HEK293 (cell line): ENCODE results near the gene FAM124B.

Source experiments
- CTCF ChIA-PET: fragments of 350-600 bp; formaldehyde crosslinking; extraction: SDS; loops from one replicate; lab custom pipeline; 2021; ENCODE audit warnings: antibody characterized with exemption; lab: Yijun Ruan, JAX
- POLR2A ChIA-PET: fragments of 300-600 bp; formaldehyde crosslinking; extraction: SDS; loops from one replicate; lab custom pipeline; 2020; ENCODE audit warnings: antibody characterized with exemption, inconsistent platforms; lab: Yijun Ruan, JAX
- H3K27ac ChIP-seq: fragments of 200-500 bp; sonication (Bioruptor generic); 2 replicates; pipeline ENCODE4 v1.5.1; 2014; ENCODE audit warnings: low read depth, low read length, control low read depth, inconsistent platforms; ENCODE audit errors: extremely low read depth
- H3K36me3 ChIP-seq, 2 experiments: fragments of 200-500 bp in 1 of 2; sonication (Bioruptor generic) in 1 of 2; 1 replicate in 1 of 2; 2 replicates in 1 of 2; pipeline ENCODE4 v1.5.1; 2014 to 2017; ENCODE audit warnings: inconsistent platforms in 2 of 2, low read length in 2 of 2; ENCODE audit not compliant: control insufficient read depth in 2 of 2, insufficient read depth in 1 of 2
- H3K4me1 ChIP-seq: fragments of 200-500 bp; sonication (Bioruptor generic); 2 replicates; pipeline ENCODE4 v1.5.1; 2014; ENCODE audit warnings: mild to moderate bottlenecking, low read length, inconsistent platforms; ENCODE audit not compliant: control insufficient read depth, insufficient read depth
- H3K4me3 ChIP-seq: 2 replicates; pipeline ENCODE4 v1.5.1; 2011; ENCODE audit warnings: low read depth, mild to moderate bottlenecking, control low read depth, low read length, moderate library complexity
- H3K9me3 ChIP-seq: fragments of 200-500 bp; sonication (Bioruptor generic); 2 replicates; pipeline ENCODE4 v1.5.1; 2014; ENCODE audit warnings: low read depth, low read length, inconsistent platforms; ENCODE audit not compliant: control insufficient read depth, insufficient read depth
- BCL11A ChIP-seq: fragments of 450-650 bp; formaldehyde crosslinking; IDR thresholded peaks from 2 replicates; pipeline ENCODE4 v1.5.1; 2016; ENCODE audit warnings: low read depth, missing biosample characterization, missing genetic modification characterization
- GLIS1 ChIP-seq: fragments of 450-650 bp; formaldehyde crosslinking; IDR thresholded peaks from 2 replicates; pipeline ENCODE4 v1.5.1; 2016; ENCODE audit warnings: missing biosample characterization, missing genetic modification characterization
- HIC1 ChIP-seq: fragments of 450-650 bp; formaldehyde crosslinking; IDR thresholded peaks from 2 replicates; pipeline ENCODE4 v1.5.1; 2016; ENCODE audit warnings: missing biosample characterization, missing genetic modification characterization
- KLF7 ChIP-seq: fragments of 450-650 bp; formaldehyde crosslinking; IDR thresholded peaks from 2 replicates; pipeline ENCODE4 v1.5.1; 2016; ENCODE audit warnings: missing biosample characterization, missing genetic modification characterization, borderline replicate concordance
- PBX3 ChIP-seq: sonication (generic); formaldehyde crosslinking; IDR thresholded peaks from 2 replicates; pipeline ENCODE4 v1.8.1; 2022; ENCODE audit warnings: mild to moderate bottlenecking, moderate library complexity, missing genetic modification reagents
- SP7 ChIP-seq: fragments of 450-650 bp; formaldehyde crosslinking; IDR thresholded peaks from 2 replicates; pipeline ENCODE4 v1.5.1; 2016; ENCODE audit warnings: missing biosample characterization, missing genetic modification characterization
- ZBTB20 ChIP-seq: fragments of 450-650 bp; formaldehyde crosslinking; IDR thresholded peaks from 2 replicates; pipeline ENCODE4 v1.5.1; 2016; ENCODE audit warnings: missing biosample characterization, missing genetic modification characterization
- ZFHX2 ChIP-seq: fragments of 450-650 bp; formaldehyde crosslinking; conservative IDR thresholded peaks from 2 replicates; pipeline ENCODE4 v1.5.1; 2016; ENCODE audit warnings: missing biosample characterization, missing genetic modification characterization
- ZNF211 ChIP-seq: fragments of 450-650 bp; formaldehyde crosslinking; IDR thresholded peaks from 2 replicates; pipeline ENCODE4 v1.5.1; 2016; ENCODE audit warnings: low read depth, missing biosample characterization, missing genetic modification characterization
- ZNF292 ChIP-seq: fragments of 450-650 bp; formaldehyde crosslinking; IDR thresholded peaks from 2 replicates; pipeline ENCODE4 v1.5.1; 2016; ENCODE audit warnings: low read depth, missing biosample characterization, missing genetic modification characterization, borderline replicate concordance
- ZNF324 ChIP-seq: fragments of 450-650 bp; formaldehyde crosslinking; IDR thresholded peaks from 2 replicates; pipeline ENCODE4 v1.5.1; 2016; ENCODE audit warnings: missing biosample characterization, missing genetic modification characterization
- ZNF394 ChIP-seq: fragments of 450-650 bp; formaldehyde crosslinking; IDR thresholded peaks from 2 replicates; pipeline ENCODE4 v1.5.1; 2016; ENCODE audit warnings: missing biosample characterization, missing genetic modification characterization, mild to moderate bottlenecking, moderate library complexity, borderline replicate concordance
- ZNF426 ChIP-seq: fragments of 450-650 bp; formaldehyde crosslinking; IDR thresholded peaks from 2 replicates; pipeline ENCODE4 v1.5.1; 2017; ENCODE audit warnings: missing biosample characterization, missing genetic modification characterization, mild to moderate bottlenecking, inconsistent platforms, moderate library complexity
- ZNF529 ChIP-seq: fragments of 450-650 bp; formaldehyde crosslinking; IDR thresholded peaks from 2 replicates; pipeline ENCODE4 v1.5.1; 2017; ENCODE audit warnings: missing genetic modification characterization, missing biosample characterization; ENCODE audit not compliant: insufficient replicate concordance
- ZNF555 ChIP-seq: fragments of 450-650 bp; formaldehyde crosslinking; conservative IDR thresholded peaks from 2 replicates; pipeline ENCODE4 v1.5.1; 2017; ENCODE audit warnings: missing biosample characterization, mild to moderate bottlenecking, missing genetic modification characterization, inconsistent platforms
- ZNF558 ChIP-seq: fragments of 450-650 bp; formaldehyde crosslinking; IDR thresholded peaks from 2 replicates; pipeline ENCODE4 v1.5.1; 2016; ENCODE audit warnings: missing biosample characterization, missing genetic modification characterization
- ZNF623 ChIP-seq: fragments of 450-650 bp; formaldehyde crosslinking; IDR thresholded peaks from 2 replicates; pipeline ENCODE4 v1.5.1; 2016; ENCODE audit warnings: missing biosample characterization, missing genetic modification characterization
- ZNF626 ChIP-seq: fragments of 450-650 bp; sonication (Bioruptor Pico); formaldehyde crosslinking; IDR thresholded peaks from 2 replicates; pipeline ENCODE4 v1.5.1; 2018; ENCODE audit warnings: missing biosample characterization, missing genetic modification characterization, inconsistent platforms
- ZNF654 ChIP-seq: fragments of 450-650 bp; formaldehyde crosslinking; IDR thresholded peaks from 2 replicates; pipeline ENCODE4 v1.5.1; 2016; ENCODE audit warnings: low read depth, missing biosample characterization, missing genetic modification characterization
- ZNF837 ChIP-seq: fragments of 450-650 bp; formaldehyde crosslinking; IDR thresholded peaks from 2 replicates; pipeline ENCODE4 v1.5.1; 2016; ENCODE audit warnings: missing biosample characterization, missing genetic modification characterization
- ZNF843 ChIP-seq: fragments of 450-650 bp; formaldehyde crosslinking; IDR thresholded peaks from 2 replicates; pipeline ENCODE4 v1.5.1; 2016; ENCODE audit warnings: missing biosample characterization, missing genetic modification characterization
- ZXDB ChIP-seq: fragments of 450-650 bp; formaldehyde crosslinking; IDR thresholded peaks from 2 replicates; pipeline ENCODE4 v1.5.1; 2016; ENCODE audit warnings: missing biosample characterization, missing genetic modification characterization
- TF ChIP-seq, protein P1 (sequence below): fragments of 450-650 bp; formaldehyde crosslinking; IDR thresholded peaks from 2 replicates; pipeline ENCODE4 v1.5.1; 2016; ENCODE audit warnings: missing biosample characterization, missing genetic modification characterization

Gene FAM124B

GRCh38 chr2:224444783-224445182 lies 42.9 kb upstream of the FAM124B start (continued):
- TF ChIP-seq HIC1 (tag by site-specific recombination) (no peak), ZNF529 (tag by site-specific recombination) (peak; percentile 9), ZNF211 (no peak), ZNF623 (tag by site-specific recombination) (peak; percentile 55), ZNF555 (tag by site-specific recombination) (peak; percentile 69), ZNF394 (tag by site-specific recombination) (peak; percentile 85; the same call in 1 of the 2 replicates), ZFHX2 (tag by site-specific recombination) (no peak), ZXDB (tag by site-specific recombination) (0 out of 2 replicates have a peak, but pooled peaks have one; percentile 46), ZNF654 (tag by site-specific recombination) (peak; percentile 19; the same call in 1 of the 2 replicates), ZNF626 (tag by site-specific recombination) (no peak)
- TF ChIP-seq, protein P1, sequence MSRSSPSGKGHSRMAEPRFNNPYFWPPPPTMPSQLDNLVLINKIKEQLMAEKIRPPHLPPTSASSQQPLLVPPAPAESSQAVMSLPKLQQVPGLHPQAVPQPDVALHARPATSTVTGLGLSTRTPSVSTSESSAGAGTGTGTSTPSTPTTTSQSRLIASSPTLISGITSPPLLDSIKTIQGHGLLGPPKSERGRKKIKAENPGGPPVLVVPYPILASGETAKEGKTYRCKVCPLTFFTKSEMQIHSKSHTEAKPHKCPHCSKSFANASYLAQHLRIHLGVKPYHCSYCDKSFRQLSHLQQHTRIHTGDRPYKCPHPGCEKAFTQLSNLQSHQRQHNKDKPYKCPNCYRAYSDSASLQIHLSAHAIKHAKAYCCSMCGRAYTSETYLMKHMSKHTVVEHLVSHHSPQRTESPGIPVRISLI: no peak
- TF ChIP-seq, all 188 proteins: peak for 13

- CTCF ChIA-PET: no interaction called here
- no peak for TF ChIP-seq ZBTB20 (tag by site-specific recombination)
- 0 out of 2 replicates have a peak, but pooled peaks have one; percentile 31 for TF ChIP-seq ZNF843 (tag by site-specific recombination)
- 0 out of 2 replicates have a peak, but pooled peaks have one; percentile 15 for TF ChIP-seq GLIS1 (tag by site-specific recombination)
- H3K27ac ChIP-seq: no peak overlapping the region
- H3K36me3 ChIP-seq: no peaks in the 10 kb centered on the region
- no peaks in the 10 kb centered on the region for H3K4me1 ChIP-seq
- H3K4me3 ChIP-seq: no peak overlapping the region
- POLR2A ChIA-PET: no interaction called here
- H3K9me3 ChIP-seq: no peaks in the 10 kb centered on the region
These were observed 42.1 kb upstream of the FAM124B start for GRCh38 chr2:224444021-224444420.

- CTCF ChIA-PET: no interaction called here
- H3K4me3 ChIP-seq: no peak overlapping the region
- no peak overlapping the region for H3K27ac ChIP-seq
- POLR2A ChIA-PET: no interaction called here
- H3K4me1 ChIP-seq: no peaks in the 10 kb centered on the region
- no peaks in the 10 kb centered on the region for H3K9me3 ChIP-seq
- no peaks in the 10 kb centered on the region for H3K36me3 ChIP-seq
- TF ChIP-seq ZNF837 (tag by site-specific recombination) (no peak), ZNF292 (tag by site-specific recombination) (no peak), BCL11A (tag by site-specific recombination) (no peak), SP7 (tag by site-specific recombination) (no peak), ZNF426 (tag by site-specific recombination) (no peak), PBX3 (CRISPR knock-in tag) (no peak), HIC1 (tag by site-specific recombination) (no peak), KLF7 (tag by site-specific recombination) (no peak), ZNF324 (tag by site-specific recombination) (no peak), ZNF558 (no peak)
These were observed 40.4 kb upstream of the FAM124B start for GRCh38 chr2:224442071-224442967.
